ENCODE results near the gene CNKSR1.

Gene CNKSR1

GRCh38 chr1:26132128-26132833, 45.0 kb upstream of the CNKSR1 start:
- Histone ChIP-seq H4K20me1 (ENCODE audit: insufficient read depth, low read length) (no peaks in the 10 kb centered on the region), H3K9me3 (ENCODE audit: low read length) (peaks cover 5% of the 10 kb centered on the region; the same call in 1 of the 2 replicates), H3K27me3 (ENCODE audit: insufficient read depth, low read length) (no peaks in the 10 kb centered on the region), H2AFZ (ENCODE audit: low read length) (no peak overlapping the region), H3K9me2 (ENCODE audit: low read depth, low read length) (no peaks in the 10 kb centered on the region), H3K4me1 (ENCODE audit: insufficient read depth, low read length, severe bottlenecking) (no peaks in the 10 kb centered on the region), H3K79me2 (ENCODE audit: insufficient read depth, low read length) (no peaks in the 10 kb centered on the region), H3K4me3 (ENCODE audit: low read depth, low read length, poor library complexity, severe bottlenecking) (no peak overlapping the region), H3F3A (ENCODE audit: insufficient read depth, low read length) (no peaks in the 10 kb centered on the region), H3K27ac (ENCODE audit: low read depth, low read length, poor library complexity, severe bottlenecking) (no peak overlapping the region), H3K4me2 (ENCODE audit: low read length) (no peak overlapping the region), H3K9ac (ENCODE audit: low read length) (no peak overlapping the region), H3K36me3 (ENCODE audit: insufficient read depth, low read length) (no peaks in the 10 kb centered on the region; the same call in 1 of the 2 replicates)
- TF ChIP-seq CTCF (IDR thresholded peaks at IDR 0.05; ENCODE audit: low read length): no peak
- TF ChIP-seq EZH2 (IDR thresholded peaks at IDR 0.05; ENCODE audit: borderline replicate concordance, low read length): no peak

DNA sequence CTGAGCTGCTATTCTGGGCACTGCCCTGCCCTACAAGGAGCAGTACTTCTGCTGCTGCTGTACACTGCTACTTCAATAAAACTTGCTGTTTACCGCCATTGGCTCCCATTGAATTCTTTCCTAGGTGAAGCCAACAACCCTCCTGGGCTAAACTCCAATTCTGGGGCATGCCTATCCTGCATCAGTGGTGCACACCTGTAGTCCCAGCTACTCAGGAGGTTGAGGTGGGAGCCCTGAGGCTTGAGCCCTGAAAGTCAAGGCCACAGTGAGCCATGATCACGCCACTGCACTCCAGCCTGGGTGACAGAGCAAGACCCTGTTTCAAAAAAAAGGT, 44.5 kb upstream of the CNKSR1 start:
- TF ChIP-seq EZH2 (IDR thresholded peaks at IDR 0.05; ENCODE audit: borderline replicate concordance, low read length) (no peak), CTCF (IDR thresholded peaks at IDR 0.05; ENCODE audit: low read length) (no peak)
- no peak overlapping the region for H3K4me2 ChIP-seq (ENCODE audit: low read length)
- H3F3A ChIP-seq (ENCODE audit: insufficient read depth, low read length): no peaks in the 10 kb centered on the region
- H3K9ac ChIP-seq (ENCODE audit: low read length): no peak overlapping the region
- H3K79me2 ChIP-seq (ENCODE audit: insufficient read depth, low read length): no peaks in the 10 kb centered on the region
- H3K4me1 ChIP-seq (ENCODE audit: insufficient read depth, low read length, severe bottlenecking): no peaks in the 10 kb centered on the region
- no peaks in the 10 kb centered on the region; the same call in 1 of the 2 replicates for H3K36me3 ChIP-seq (ENCODE audit: insufficient read depth, low read length)
- no peaks in the 10 kb centered on the region for H4K20me1 ChIP-seq (ENCODE audit: insufficient read depth, low read length)
- no peaks in the 10 kb centered on the region for H3K9me2 ChIP-seq (ENCODE audit: low read depth, low read length)
- no peak overlapping the region for H3K27ac ChIP-seq (ENCODE audit: low read depth, low read length, poor library complexity, severe bottlenecking)
- no peak overlapping the region for H3K4me3 ChIP-seq (ENCODE audit: low read depth, low read length, poor library complexity, severe bottlenecking)
- no peaks in the 10 kb centered on the region for H3K27me3 ChIP-seq (ENCODE audit: insufficient read depth, low read length)
- no peak overlapping the region for H2AFZ ChIP-seq (ENCODE audit: low read length)
- H3K9me3 ChIP-seq (ENCODE audit: low read length): peaks cover 5% of the 10 kb centered on the region; the same call in 1 of the 2 replicates

GRCh38 chr1:26134466-26134865, 42.8 kb upstream of the CNKSR1 start:
- Histone ChIP-seq H3K4me1 (ENCODE audit: insufficient read depth, low read length, severe bottlenecking) (no peaks in the 10 kb centered on the region), H3K4me3 (ENCODE audit: low read depth, low read length, poor library complexity, severe bottlenecking) (no peak overlapping the region), H3K9me3 (ENCODE audit: low read length) (peaks cover 5% of the 10 kb centered on the region; the same call in 1 of the 2 replicates), H3K27ac (ENCODE audit: low read depth, low read length, poor library complexity, severe bottlenecking) (no peak overlapping the region), H3F3A (ENCODE audit: insufficient read depth, low read length) (no peaks in the 10 kb centered on the region), H3K79me2 (ENCODE audit: insufficient read depth, low read length) (no peaks in the 10 kb centered on the region), H3K27me3 (ENCODE audit: insufficient read depth, low read length) (no peaks in the 10 kb centered on the region), H3K9ac (ENCODE audit: low read length) (no peak overlapping the region), H4K20me1 (ENCODE audit: insufficient read depth, low read length) (no peaks in the 10 kb centered on the region), H3K4me2 (ENCODE audit: low read length) (no peak overlapping the region), H2AFZ (ENCODE audit: low read length) (no peak overlapping the region), H3K9me2 (ENCODE audit: low read depth, low read length) (no peaks in the 10 kb centered on the region), H3K36me3 (ENCODE audit: insufficient read depth, low read length) (no peaks in the 10 kb centered on the region; the same call in 1 of the 2 replicates)
- no peak for TF ChIP-seq EZH2 (IDR thresholded peaks at IDR 0.05; ENCODE audit: borderline replicate concordance, low read length)
- TF ChIP-seq CTCF (IDR thresholded peaks at IDR 0.05; ENCODE audit: low read length): no peak
